Measurements from ENCODE around the gene TFDP1.

The TFDP1 gene

GRCh38 chr13:113669231-113669754 is 84.7 kb downstream of the TFDP1 start:
- DNase-seq = no peak

- DNase-seq = no peak
Measured at GRCh38 chr13:113669755-113670341, 85.3 kb downstream of the TFDP1 start.

GRCh38 chr13:113670541-113670940 is 86.0 kb downstream of the TFDP1 start:
- DNase-seq = no peak

- DNase-seq = no peak
Measured at GRCh38 chr13:113671066-113672001, 86.8 kb downstream of the TFDP1 start.

GRCh38 chr13:113672002-113672651 is 87.6 kb downstream of the TFDP1 start:
- no peak for DNase-seq
